PC-9 (cell line): ENCODE data around the gene NLRP14. TPM values are rescaled to one million over a fixed set of nuclear protein-coding genes. Genes with fewer than 3 reads are reported as not detected.
A peak's percentile ranks its signal among the peaks of the same experiment; 100 is the strongest.

ENCODE experiments used
- BruUV-seq: library from RNA; stranded (reverse); fragments of 400-500 nt; replicated peaks from 2 replicates; lab custom pipeline; 2021; lab: Mats Ljungman, UMichigan
- CTCF ChIA-PET: fragments of 300-600 bp; sonication (Branson Sonifier 250); formaldehyde crosslinking; loops from one replicate; lab custom pipeline; 2022; ENCODE audit warnings: antibody characterized with exemption; lab: Charles Lee
- POLR2A ChIA-PET: fragments of 300-600 bp; sonication (Branson Sonifier 250); formaldehyde crosslinking; loops from one replicate; lab custom pipeline; 2022; ENCODE audit warnings: antibody characterized with exemption; ENCODE audit not compliant: unreplicated experiment; lab: Charles Lee
- DNase-seq, 2 experiments: peaks; one replicate each; pipeline versions ENCODE4 v3.0.0 to v3.0.0-alpha.2; 2015 to 2022; ENCODE audit warnings: mixed read lengths in 1 of 2
- H2AFZ ChIP-seq: fragments of 200-600 bp; sonication (generic); 2 replicates; pipeline ENCODE4 v1.8.1; 2017; ENCODE audit warnings: antibody characterized with exemption
- H3F3A ChIP-seq: fragments of 200-600 bp; sonication (generic); 2 replicates; pipeline ENCODE4 v1.8.1; 2017; ENCODE audit warnings: antibody characterized with exemption, mild to moderate bottlenecking, low read depth; ENCODE audit not compliant: insufficient read depth
- H3K27ac ChIP-seq: fragments of 200-600 bp; sonication (generic); 2 replicates; pipeline ENCODE4 v1.6.1; 2016; ENCODE audit warnings: mixed run types
- H3K27me3 ChIP-seq: fragments of 200-600 bp; sonication (generic); 2 replicates; pipeline ENCODE4 v1.6.1; 2016; ENCODE audit warnings: low read depth, mixed run types; ENCODE audit not compliant: insufficient read depth
- H3K36me3 ChIP-seq: fragments of 200-600 bp; sonication (generic); 2 replicates; pipeline ENCODE4 v1.6.1; 2016; ENCODE audit warnings: low read depth, mixed run types
- H3K4me1 ChIP-seq: fragments of 200-600 bp; sonication (generic); replicated peaks from 2 replicates; pipeline ENCODE4 v1.6.1; 2016; ENCODE audit warnings: mixed run types; ENCODE audit not compliant: insufficient read depth
- H3K4me2 ChIP-seq: fragments of 200-600 bp; sonication (generic); 2 replicates; pipeline ENCODE4 v1.6.1; 2017; ENCODE audit warnings: mixed run types
- H3K4me3 ChIP-seq: fragments of 200-600 bp; sonication (generic); 2 replicates; pipeline ENCODE4 v1.6.1; 2016; ENCODE audit warnings: mixed run types
- H3K79me2 ChIP-seq: fragments of 200-600 bp; sonication (generic); 2 replicates; pipeline ENCODE4 v1.6.1; 2017; ENCODE audit warnings: low read depth, mixed run types
- H3K9me2 ChIP-seq: fragments of 200-600 bp; sonication (generic); 2 replicates; pipeline ENCODE4 v1.8.1; 2017; ENCODE audit warnings: mild to moderate bottlenecking; ENCODE audit not compliant: insufficient read depth
- H3K9me3 ChIP-seq: fragments of 200-600 bp; sonication (generic); 2 replicates; pipeline ENCODE4 v1.8.1; 2016; ENCODE audit warnings: low read depth; ENCODE audit not compliant: insufficient read depth
- H4K20me1 ChIP-seq: fragments of 200-600 bp; sonication (generic); 2 replicates; pipeline ENCODE4 v1.8.1; 2017; ENCODE audit not compliant: insufficient read depth
- CTCF ChIP-seq: fragments of 200-600 bp; sonication (generic); conservative IDR thresholded peaks from 2 replicates; pipeline ENCODE4 v1.6.1; 2017; ENCODE audit warnings: mixed run types, antibody characterized with exemption, mild to moderate bottlenecking, moderate library complexity
- EZH2 ChIP-seq: fragments of 200-600 bp; sonication (generic); IDR thresholded peaks from 2 replicates; pipeline ENCODE4 v1.8.0; 2017; ENCODE audit warnings: antibody characterized with exemption, low read depth
- intact Hi-C: fragments of 100-400 bp; cut with micrococcal nuclease; formaldehyde crosslinking; loops from one replicate; pipeline ENCODE4 v1.10.0; 2022; ENCODE audit not compliant: unreplicated experiment
- total RNA-seq: library from RNA; stranded (reverse); gene quantifications from 2 replicates; pipeline ENCODE4 v1.2.3, GENCODE V29; 2021

Gene NLRP14
- total RNA-seq, 1 experiment from 2014 or later, result not detected

- no peaks in the 10 kb centered on the region for H3F3A ChIP-seq
- H4K20me1 ChIP-seq, result no peaks in the 10 kb centered on the region
- no peak overlapping the region for H2AFZ ChIP-seq
- intact Hi-C loops, result no loop called here
- POLR2A ChIA-PET, result no interaction called here
- CTCF ChIA-PET, result no interaction called here
- no peaks in the 10 kb centered on the region for H3K27me3 ChIP-seq
- H3K9me2 ChIP-seq, result no peaks in the 10 kb centered on the region
- no peaks in the 10 kb centered on the region for H3K4me1 ChIP-seq
- H3K4me3 ChIP-seq, result no peak overlapping the region
- DNase-seq, result peak in 1 of 2 experiments; percentile 43
- H3K27ac ChIP-seq, result no peak overlapping the region
- no peak overlapping the region for H3K4me2 ChIP-seq
- no peaks in the 10 kb centered on the region for H3K9me3 ChIP-seq
- no peaks in the 10 kb centered on the region for H3K79me2 ChIP-seq
- H3K36me3 ChIP-seq, result no peaks in the 10 kb centered on the region
- TF ChIP-seq CTCF (no peak), EZH2 (no peak)
- no TSS peak for BruUV-seq
Measured at GRCh38 chr11:7060868-7061267, 40.6 kb downstream of the NLRP14 start.

DNA sequence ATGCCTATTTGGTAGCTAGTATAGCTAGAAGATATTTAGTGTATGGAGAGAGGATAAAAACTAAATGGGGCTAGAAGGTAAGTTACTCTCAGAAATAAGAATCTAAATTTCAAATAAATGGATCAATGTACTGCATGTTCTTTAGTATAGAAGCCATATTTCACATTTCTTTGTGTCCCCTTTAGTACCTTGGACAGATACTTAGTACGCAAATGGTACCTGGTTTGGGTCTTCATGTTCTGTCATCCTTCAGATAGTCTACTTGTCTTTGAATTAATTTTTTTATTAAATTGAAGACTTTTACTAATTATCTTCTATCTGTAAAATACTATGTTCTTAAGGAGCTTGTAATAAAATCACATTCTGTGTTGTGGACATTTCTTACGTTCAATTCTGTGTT, 42.3 kb downstream of the NLRP14 start:
- no peak for DNase-seq
- H3K79me2 ChIP-seq, result no peaks in the 10 kb centered on the region
- TF ChIP-seq CTCF (no peak), EZH2 (no peak)
- no TSS peak for BruUV-seq
- no peaks in the 10 kb centered on the region for H3K9me3 ChIP-seq
- no peaks in the 10 kb centered on the region for H4K20me1 ChIP-seq
- intact Hi-C loops, result no loop called here
- no peak overlapping the region for H3K27ac ChIP-seq
- H3K4me2 ChIP-seq, result no peak overlapping the region
- no peak overlapping the region for H2AFZ ChIP-seq
- H3K27me3 ChIP-seq, result no peaks in the 10 kb centered on the region
- ChIA-PET POLR2A (no interaction called here), CTCF (no interaction called here)
- H3F3A ChIP-seq, result no peaks in the 10 kb centered on the region
- no peaks in the 10 kb centered on the region for H3K36me3 ChIP-seq
- H3K4me1 ChIP-seq, result no peaks in the 10 kb centered on the region
- no peaks in the 10 kb centered on the region for H3K9me2 ChIP-seq
- H3K4me3 ChIP-seq, result no peak overlapping the region

GRCh38 chr11:7072401-7073028, 52.2 kb downstream of the NLRP14 start:
- Histone ChIP-seq H4K20me1 (no peaks in the 10 kb centered on the region), H3K4me1 (no peaks in the 10 kb centered on the region), H3K27ac (no peak overlapping the region), H3K36me3 (no peaks in the 10 kb centered on the region), H3K27me3 (no peaks in the 10 kb centered on the region), H3K9me2 (no peaks in the 10 kb centered on the region), H3K79me2 (no peaks in the 10 kb centered on the region), H2AFZ (no peak overlapping the region), H3K4me3 (no peak overlapping the region), H3K4me2 (no peak overlapping the region), H3F3A (no peaks in the 10 kb centered on the region), H3K9me3 (no peaks in the 10 kb centered on the region)
- POLR2A ChIA-PET, result no interaction called here
- no peak for TF ChIP-seq CTCF
- TF ChIP-seq EZH2, result no peak
- no peak for DNase-seq
- no TSS peak for BruUV-seq
- intact Hi-C loops, result no loop called here
- CTCF ChIA-PET, result no interaction called here
